Neural cell (in vitro differentiated cells): ENCODE data around the gene ZP2. TPM values are rescaled to one million over a fixed set of nuclear protein-coding genes. Genes with fewer than 3 reads are reported as not detected.

ENCODE experiments used
- H2AFZ ChIP-seq: fragments of 200-600, 300-800 bp; sonication (generic), shearing (Covaris generic); 2 replicates; pipeline ENCODE4 v1.6.0; 2014; ENCODE audit warnings: low read depth, mild to moderate bottlenecking, antibody characterized with exemption, low read length, moderate library complexity
- H3F3A ChIP-seq: fragments of 200-600 bp; shearing (Covaris generic); 2 replicates; pipeline ENCODE4 v1.6.1; 2016; ENCODE audit warnings: mild to moderate bottlenecking, moderate library complexity, mixed read lengths, antibody characterized with exemption, low read length; ENCODE audit not compliant: insufficient read depth, poor library complexity, severe bottlenecking
- H3K27ac ChIP-seq: fragments of 200-600, 300-800 bp; sonication (generic), shearing (Covaris generic); 2 replicates; pipeline ENCODE4 v1.5.1; 2014; ENCODE audit warnings: mild to moderate bottlenecking, low read length, moderate library complexity
- H3K27me3 ChIP-seq: fragments of 300-800, 200-600 bp; sonication (generic), shearing (Covaris generic); 2 replicates; pipeline ENCODE4 v1.6.0; 2014; ENCODE audit warnings: mild to moderate bottlenecking, low read depth, low read length, moderate library complexity; ENCODE audit not compliant: insufficient read depth
- H3K36me3 ChIP-seq: fragments of 300-800, 200-600 bp; sonication (generic), shearing (Covaris generic); 2 replicates; pipeline ENCODE4 v1.5.1; 2014; ENCODE audit warnings: mild to moderate bottlenecking, antibody characterized with exemption, low read length, moderate library complexity; ENCODE audit not compliant: insufficient read depth
- H3K4me2 ChIP-seq: fragments of 300-800, 200-600 bp; sonication (generic), shearing (Covaris generic); 2 replicates; pipeline ENCODE4 v1.6.0; 2014; ENCODE audit warnings: mild to moderate bottlenecking, low read length
- H3K4me3 ChIP-seq: fragments of 300-800, 200-600 bp; sonication (generic), shearing (Covaris generic); 2 replicates; pipeline ENCODE4 v1.5.1; 2014; ENCODE audit warnings: mild to moderate bottlenecking, low read length, moderate library complexity
- H3K79me2 ChIP-seq: fragments of 200-600 bp; shearing (Covaris generic); replicated peaks from 2 replicates; pipeline ENCODE4 v1.6.0; 2014; ENCODE audit warnings: mild to moderate bottlenecking, low read length, moderate library complexity; ENCODE audit not compliant: insufficient read depth
- H3K9ac ChIP-seq: fragments of 300-800, 200-600 bp; sonication (generic), shearing (Covaris generic); 2 replicates; pipeline ENCODE4 v1.6.1; 2016; ENCODE audit warnings: mild to moderate bottlenecking, low read length, mixed read lengths
- H3K9me2 ChIP-seq: fragments of 200-600 bp; shearing (Covaris generic); 2 replicates; pipeline ENCODE4 v1.6.1; 2016; ENCODE audit warnings: mild to moderate bottlenecking, low read length, mixed read lengths; ENCODE audit not compliant: insufficient read depth
- H3K9me3 ChIP-seq: fragments of 200-600, 300-800 bp; sonication (generic), shearing (Covaris generic); 2 replicates; pipeline ENCODE4 v1.6.1; 2016; ENCODE audit warnings: mild to moderate bottlenecking, mixed run types, low read length, moderate library complexity, mixed read lengths
- H4K20me1 ChIP-seq: fragments of 200-600 bp; shearing (Covaris generic); 2 replicates; pipeline ENCODE4 v1.6.1; 2016; ENCODE audit warnings: mild to moderate bottlenecking, mixed run types; ENCODE audit not compliant: insufficient read depth
- CTCF ChIP-seq: fragments of 450-650 bp; IDR thresholded peaks from 2 replicates; pipeline ENCODE4 v1.5.1; 2014; ENCODE audit warnings: antibody characterized with exemption, mild to moderate bottlenecking, moderate library complexity; ENCODE audit not compliant: poor library complexity, severe bottlenecking
- EP300 ChIP-seq: fragments of 450-650 bp; conservative IDR thresholded peaks from 2 replicates; pipeline ENCODE4 v1.6.1; 2014; ENCODE audit warnings: antibody characterized with exemption, mild to moderate bottlenecking, moderate library complexity; ENCODE audit not compliant: poor library complexity, severe bottlenecking
- EZH2 ChIP-seq: fragments of 200-600, 300-800 bp; shearing (Covaris generic), sonication (generic); IDR thresholded peaks from 2 replicates; pipeline ENCODE4 v1.6.1; 2014; ENCODE audit warnings: antibody characterized with exemption, low read length, borderline replicate concordance, mild to moderate bottlenecking; ENCODE audit not compliant: insufficient read depth, poor library complexity, severe bottlenecking
- MXI1 ChIP-seq: fragments of 450-650 bp; conservative IDR thresholded peaks from 2 replicates; pipeline ENCODE4 v1.6.1; 2014; ENCODE audit warnings: antibody characterized with exemption, mild to moderate bottlenecking; ENCODE audit not compliant: poor library complexity, severe bottlenecking
- POLR2AphosphoS5 ChIP-seq: IDR thresholded peaks from 2 replicates; pipeline ENCODE4 v1.6.1; 2012
- RAD21 ChIP-seq: fragments of 450-650 bp; conservative IDR thresholded peaks from 2 replicates; pipeline ENCODE4 v1.6.1; 2014; ENCODE audit warnings: antibody characterized with exemption, mild to moderate bottlenecking, moderate library complexity
- REST ChIP-seq: IDR thresholded peaks from 2 replicates; pipeline ENCODE4 v1.6.1; 2012; ENCODE audit warnings: borderline replicate concordance
- SMC3 ChIP-seq: fragments of 450-650 bp; conservative IDR thresholded peaks from 2 replicates; pipeline ENCODE4 v1.6.1; 2014; ENCODE audit warnings: antibody characterized with exemption, mild to moderate bottlenecking, moderate library complexity; ENCODE audit not compliant: poor library complexity
- TAF1 ChIP-seq: IDR thresholded peaks from 2 replicates; pipeline ENCODE4 v1.6.1; 2012; ENCODE audit warnings: low read depth
- polyA plus RNA-seq: library from polyadenylated mRNA; depleted of rRNA; stranded (reverse); fragments of >200 nt; gene quantifications from 2 replicates; pipeline ENCODE4 v1.2.3, GENCODE V29; 2014

Gene ZP2
- polyA plus RNA-seq, 1 donor from 2014 or later = not detected

GRCh38 chr16:21224800-21225199 lies 13.4 kb upstream of the ZP2 start:
- no peak overlapping the region for H3K4me2 ChIP-seq
- no peak overlapping the region for H3K9ac ChIP-seq
- H3K27ac ChIP-seq = no peak overlapping the region
- no peak overlapping the region for H2AFZ ChIP-seq
- H3F3A ChIP-seq = no peaks in the 10 kb centered on the region
- H3K9me3 ChIP-seq = no peaks in the 10 kb centered on the region
- no peaks in the 10 kb centered on the region for H3K79me2 ChIP-seq
- H3K4me3 ChIP-seq = no peak overlapping the region
- no peaks in the 10 kb centered on the region for H4K20me1 ChIP-seq
- no peaks in the 10 kb centered on the region for H3K36me3 ChIP-seq
- no peaks in the 10 kb centered on the region for H3K27me3 ChIP-seq
- TF ChIP-seq EZH2 (no peak), REST (no peak), SMC3 (no peak), POLR2AphosphoS5 (no peak), CTCF (no peak), MXI1 (no peak), EP300 (no peak), RAD21 (no peak), TAF1 (no peak)
- H3K9me2 ChIP-seq = no peaks in the 10 kb centered on the region

- no peak overlapping the region for H3K27ac ChIP-seq
- no peak overlapping the region for H3K9ac ChIP-seq
- H3K9me3 ChIP-seq = no peaks in the 10 kb centered on the region
- H3F3A ChIP-seq = no peaks in the 10 kb centered on the region
- no peak overlapping the region for H2AFZ ChIP-seq
- no peak overlapping the region for H3K4me3 ChIP-seq
- H4K20me1 ChIP-seq = no peaks in the 10 kb centered on the region
- TF ChIP-seq TAF1 (no peak), RAD21 (no peak)
- H3K9me2 ChIP-seq = no peaks in the 10 kb centered on the region
- no peaks in the 10 kb centered on the region for H3K36me3 ChIP-seq
- H3K79me2 ChIP-seq = no peaks in the 10 kb centered on the region
- H3K4me2 ChIP-seq = no peak overlapping the region
- H3K27me3 ChIP-seq = no peaks in the 10 kb centered on the region
Measured at GRCh38 chr16:21223787-21224186, 12.4 kb upstream of the ZP2 start.
